ENCODE data around the gene GDA.

The GDA gene

GRCh38 chr9:72155301-72155700 lies 6.1 kb downstream of the GDA start:
- no peak overlapping the region for H3K4me3 ChIP-seq (ENCODE audit: low read depth, low read length)
- TF ChIP-seq CTCF (IDR thresholded peaks at IDR 0.05; ENCODE audit: control insufficient read depth, extremely low read depth, insufficient read depth), result no peak
- DNase-seq (ENCODE audit: low read depth), result no peak

- H3K4me3 ChIP-seq (ENCODE audit: low read depth, low read length), result no peak overlapping the region
- TF ChIP-seq CTCF (IDR thresholded peaks at IDR 0.05; ENCODE audit: control insufficient read depth, extremely low read depth, insufficient read depth), result no peak
- DNase-seq (ENCODE audit: low read depth), result no peak
These were observed 7.3 kb downstream of the GDA start for GRCh38 chr9:72156586-72156985.

- no peak for DNase-seq (ENCODE audit: low read depth)
- TF ChIP-seq CTCF (IDR thresholded peaks at IDR 0.05; ENCODE audit: control insufficient read depth, extremely low read depth, insufficient read depth), result no peak
- no peak overlapping the region for H3K4me3 ChIP-seq (ENCODE audit: low read depth, low read length)
These were observed 9.4 kb downstream of the GDA start for GRCh38 chr9:72158680-72159079.

- TF ChIP-seq CTCF (IDR thresholded peaks at IDR 0.05; ENCODE audit: control insufficient read depth, extremely low read depth, insufficient read depth), result no peak
- no peak overlapping the region for H3K4me3 ChIP-seq (ENCODE audit: low read depth, low read length)
- DNase-seq (ENCODE audit: low read depth), result no peak
These were observed 11.3 kb downstream of the GDA start for GRCh38 chr9:72160446-72161123.

- TF ChIP-seq CTCF (IDR thresholded peaks at IDR 0.05; ENCODE audit: control insufficient read depth, extremely low read depth, insufficient read depth), result no peak
- H3K4me3 ChIP-seq (ENCODE audit: low read depth, low read length), result no peak overlapping the region
- no peak for DNase-seq (ENCODE audit: low read depth)
These were observed 16.1 kb downstream of the GDA start for GRCh38 chr9:72165326-72165725.

- H3K4me3 ChIP-seq (ENCODE audit: low read depth, low read length), result no peak overlapping the region
- DNase-seq (ENCODE audit: low read depth), result no peak
- TF ChIP-seq CTCF (IDR thresholded peaks at IDR 0.05; ENCODE audit: control insufficient read depth, extremely low read depth, insufficient read depth), result no peak
These were observed 16.7 kb downstream of the GDA start for GRCh38 chr9:72165821-72166547.

All from LNCaP clone FGC (cell line).